Measurements from ENCODE around the gene CELF4.

CELF4 gene

GRCh38 chr18:37438417-37439180 lies 127.0 kb downstream of the CELF4 start:
- Mint-ChIP-seq H3K9me3 (no peaks in the 10 kb centered on the region), H3K27ac (no peak overlapping the region), H3K4me1 (ENCODE audit: low read depth) (no peaks in the 10 kb centered on the region), H3K27me3 (ENCODE audit: low read depth) (no peaks in the 10 kb centered on the region), H3K36me3 (ENCODE audit: low read depth) (no peaks in the 10 kb centered on the region), H3K4me3 (no peak overlapping the region)

- Mint-ChIP-seq H3K27ac (no peak overlapping the region), H3K4me3 (no peak overlapping the region), H3K36me3 (ENCODE audit: low read depth) (no peaks in the 10 kb centered on the region), H3K9me3 (no peaks in the 10 kb centered on the region), H3K4me1 (ENCODE audit: low read depth) (peaks cover 2% of the 10 kb centered on the region), H3K27me3 (ENCODE audit: low read depth) (no peaks in the 10 kb centered on the region)
Observed at GRCh38 chr18:37435996-37436395, 129.6 kb downstream of the CELF4 start.

- H3K36me3 Mint-ChIP-seq (ENCODE audit: low read depth), result no peaks in the 10 kb centered on the region
- no peak overlapping the region for H3K4me3 Mint-ChIP-seq
- H3K4me1 Mint-ChIP-seq (ENCODE audit: low read depth), result peaks cover 2% of the 10 kb centered on the region
- no peaks in the 10 kb centered on the region for H3K27me3 Mint-ChIP-seq (ENCODE audit: low read depth)
- no peak overlapping the region for H3K27ac Mint-ChIP-seq
- no peaks in the 10 kb centered on the region for H3K9me3 Mint-ChIP-seq
Observed at GRCh38 chr18:37435150-37435867, 130.3 kb downstream of the CELF4 start.

GRCh38 chr18:37434161-37434860 lies 131.3 kb downstream of the CELF4 start:
- no peak overlapping the region for H3K27ac Mint-ChIP-seq
- no peaks in the 10 kb centered on the region for H3K9me3 Mint-ChIP-seq
- H3K4me3 Mint-ChIP-seq, result no peak overlapping the region
- peaks cover 2% of the 10 kb centered on the region for H3K4me1 Mint-ChIP-seq (ENCODE audit: low read depth)
- no peaks in the 10 kb centered on the region for H3K27me3 Mint-ChIP-seq (ENCODE audit: low read depth)
- no peaks in the 10 kb centered on the region for H3K36me3 Mint-ChIP-seq (ENCODE audit: low read depth)

DNA sequence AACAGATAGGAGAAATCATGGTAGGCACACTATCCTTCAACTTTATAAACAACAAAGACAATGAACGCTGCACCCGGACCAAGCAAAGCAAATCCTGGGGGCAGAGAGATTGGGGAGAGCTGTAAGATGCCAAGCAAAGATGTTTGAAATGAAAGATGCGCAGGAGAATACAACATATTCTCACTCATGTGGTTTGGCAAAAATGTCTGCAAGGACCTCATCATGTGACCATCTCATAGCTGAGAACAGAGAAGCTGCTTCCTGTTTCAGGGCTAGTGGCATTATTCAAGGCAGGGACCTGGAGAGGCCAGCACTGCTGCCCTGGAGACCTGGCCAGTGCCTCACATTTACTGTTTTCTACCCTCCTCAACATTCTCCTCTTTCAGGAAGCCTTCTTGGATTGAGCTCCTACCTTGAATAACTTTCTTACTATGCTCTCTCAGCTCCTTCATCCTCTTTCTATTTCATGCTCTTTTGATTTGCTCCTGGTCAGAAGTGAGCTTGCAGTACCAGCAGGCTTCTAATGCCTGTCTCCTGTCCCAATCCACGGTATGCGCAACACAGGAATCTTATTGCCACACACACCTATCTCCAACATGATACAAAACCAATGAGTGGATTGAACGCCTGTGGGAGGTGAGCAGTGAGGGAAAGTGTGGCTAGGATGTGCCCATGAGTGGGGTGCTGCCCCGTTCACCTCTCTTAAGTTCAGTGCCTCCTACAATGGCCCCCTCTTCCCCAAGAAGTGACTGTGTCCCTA lies 133.0 kb downstream of the CELF4 start:
- no peak overlapping the region for H3K27ac Mint-ChIP-seq
- H3K9me3 Mint-ChIP-seq, result no peaks in the 10 kb centered on the region
- H3K36me3 Mint-ChIP-seq (ENCODE audit: low read depth), result no peaks in the 10 kb centered on the region
- no peaks in the 10 kb centered on the region for H3K27me3 Mint-ChIP-seq (ENCODE audit: low read depth)
- H3K4me3 Mint-ChIP-seq, result no peak overlapping the region
- H3K4me1 Mint-ChIP-seq (ENCODE audit: low read depth), result peaks cover 2% of the 10 kb centered on the region

DNA sequence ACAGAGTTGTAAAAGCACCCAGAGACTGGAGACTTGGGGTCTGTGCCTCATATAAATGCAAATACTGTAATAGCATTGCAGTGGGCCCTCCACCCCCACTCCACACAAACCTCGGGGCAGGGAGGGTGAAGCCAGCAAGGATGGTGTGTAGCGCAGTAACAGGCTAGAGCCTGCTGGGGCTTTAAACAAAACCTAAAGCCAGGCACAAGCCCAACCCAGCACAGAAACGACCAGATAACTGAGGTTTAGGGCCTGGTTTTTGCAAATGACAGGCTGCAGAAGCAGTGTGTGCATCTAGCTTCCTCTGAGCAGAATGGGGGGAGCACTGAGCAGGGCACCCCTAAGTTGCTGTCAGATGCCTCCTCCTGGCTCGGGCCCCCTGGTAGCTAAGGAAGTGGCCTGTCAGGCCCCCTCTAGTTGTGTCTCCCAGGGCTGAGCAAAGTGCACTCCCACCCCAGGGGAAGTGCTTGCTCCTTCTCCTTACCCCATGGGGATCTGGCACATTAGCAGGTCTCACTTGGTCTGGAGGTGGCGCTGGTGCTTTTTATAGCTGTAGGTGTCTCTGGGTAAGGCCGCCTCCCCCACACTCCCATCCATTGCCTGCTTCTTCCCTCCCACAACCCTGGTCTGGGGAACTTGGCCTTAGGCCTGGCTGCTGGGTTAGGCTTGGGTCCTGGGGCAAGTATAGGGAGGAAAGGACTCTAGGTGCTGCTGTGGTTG lies 135.1 kb downstream of the CELF4 start:
- no peaks in the 10 kb centered on the region for H3K36me3 Mint-ChIP-seq (ENCODE audit: low read depth)
- no peaks in the 10 kb centered on the region for H3K9me3 Mint-ChIP-seq
- H3K27me3 Mint-ChIP-seq (ENCODE audit: low read depth), result no peaks in the 10 kb centered on the region
- H3K4me3 Mint-ChIP-seq, result no peak overlapping the region
- no peak overlapping the region for H3K27ac Mint-ChIP-seq
- H3K4me1 Mint-ChIP-seq (ENCODE audit: low read depth), result peaks cover 2% of the 10 kb centered on the region

DNA sequence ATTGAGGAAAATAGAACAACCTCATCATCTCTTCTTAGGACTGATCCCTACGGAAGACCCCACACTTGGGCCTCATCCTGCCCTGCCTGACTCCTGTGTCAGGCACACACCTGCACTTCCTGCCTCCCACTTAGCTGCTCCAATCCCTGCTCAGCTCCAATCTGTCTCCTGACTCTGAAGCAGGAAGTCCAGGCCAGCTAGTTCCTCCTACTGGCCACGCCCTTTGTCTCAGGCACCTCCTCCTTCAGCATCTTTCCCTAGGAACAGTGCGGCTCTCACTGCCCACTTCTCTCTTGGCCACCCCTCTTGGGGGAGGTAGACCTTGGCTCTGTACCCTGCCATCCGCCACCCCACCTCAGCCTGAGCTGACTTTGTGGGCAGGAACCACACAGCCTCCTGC lies 135.8 kb downstream of the CELF4 start:
- no peak overlapping the region for H3K27ac Mint-ChIP-seq
- peaks cover 2% of the 10 kb centered on the region for H3K4me1 Mint-ChIP-seq (ENCODE audit: low read depth)
- no peak overlapping the region for H3K4me3 Mint-ChIP-seq
- H3K9me3 Mint-ChIP-seq, result no peaks in the 10 kb centered on the region
- no peaks in the 10 kb centered on the region for H3K27me3 Mint-ChIP-seq (ENCODE audit: low read depth)
- H3K36me3 Mint-ChIP-seq (ENCODE audit: low read depth), result no peaks in the 10 kb centered on the region

DNA sequence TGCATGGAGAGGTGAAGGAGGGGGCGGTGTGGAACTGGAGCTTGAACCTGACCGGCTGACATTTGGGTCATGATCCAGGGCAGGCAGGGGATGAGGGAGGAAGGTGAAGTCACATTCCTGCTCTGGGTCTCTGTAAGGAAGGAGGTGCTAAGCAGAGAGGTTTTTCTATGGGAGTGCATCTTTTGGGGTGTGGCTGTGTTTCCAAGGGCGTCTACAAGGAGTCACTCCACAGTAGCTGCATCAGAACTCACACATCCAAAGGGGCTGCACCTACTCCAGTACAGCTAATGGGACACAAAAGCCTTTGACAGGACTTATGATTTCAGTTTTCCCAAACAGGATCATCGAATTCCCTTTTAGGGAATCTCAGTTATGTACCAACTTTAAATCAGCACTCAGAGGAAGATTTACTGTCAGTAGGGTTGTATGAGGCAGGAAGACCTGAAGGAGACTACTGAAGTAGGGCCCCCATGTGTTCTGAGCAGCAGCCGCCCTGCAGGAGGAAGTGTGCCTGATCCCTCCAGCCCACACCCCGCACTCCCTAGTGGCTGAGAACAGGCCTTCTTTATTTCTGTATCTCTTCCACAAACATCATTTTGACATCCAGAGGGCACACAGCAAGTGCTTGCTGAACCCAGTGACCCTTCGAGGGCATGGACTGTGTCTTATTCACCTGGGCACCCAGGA lies 137.2 kb downstream of the CELF4 start:
- Mint-ChIP-seq H3K9me3 (no peaks in the 10 kb centered on the region), H3K4me3 (no peak overlapping the region), H3K27me3 (ENCODE audit: low read depth) (no peaks in the 10 kb centered on the region), H3K36me3 (ENCODE audit: low read depth) (no peaks in the 10 kb centered on the region), H3K4me1 (ENCODE audit: low read depth) (peaks cover 2% of the 10 kb centered on the region), H3K27ac (no peak overlapping the region)

GRCh38 chr18:37426586-37426985 lies 139.0 kb downstream of the CELF4 start:
- Mint-ChIP-seq H3K27me3 (ENCODE audit: low read depth) (no peaks in the 10 kb centered on the region), H3K9me3 (no peaks in the 10 kb centered on the region), H3K36me3 (ENCODE audit: low read depth) (no peaks in the 10 kb centered on the region), H3K4me3 (no peak overlapping the region), H3K27ac (no peak overlapping the region), H3K4me1 (ENCODE audit: low read depth) (no peaks in the 10 kb centered on the region)

DNA sequence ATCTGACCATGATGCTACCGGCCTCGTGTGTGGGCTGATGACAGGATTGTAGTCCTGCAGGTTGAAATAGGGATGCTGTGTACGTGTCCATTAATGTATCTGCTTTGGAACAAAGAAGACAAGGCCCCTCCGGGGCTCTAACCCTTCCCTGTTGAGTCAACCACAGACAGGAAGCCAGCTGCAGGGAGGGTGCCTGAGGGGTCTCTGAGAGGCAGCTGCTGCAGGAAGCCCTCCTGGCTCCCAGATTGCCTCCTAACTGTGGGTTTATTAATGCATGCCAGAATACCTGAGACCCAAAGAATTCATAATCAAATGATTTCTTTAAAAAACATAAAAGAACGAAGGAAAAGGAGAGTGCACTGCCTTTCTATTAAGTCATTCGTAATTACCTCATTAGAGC lies 140.4 kb downstream of the CELF4 start:
- no peak overlapping the region for H3K27ac Mint-ChIP-seq
- H3K4me1 Mint-ChIP-seq (ENCODE audit: low read depth), result no peaks in the 10 kb centered on the region
- H3K9me3 Mint-ChIP-seq, result no peaks in the 10 kb centered on the region
- no peak overlapping the region for H3K4me3 Mint-ChIP-seq
- no peaks in the 10 kb centered on the region for H3K36me3 Mint-ChIP-seq (ENCODE audit: low read depth)
- H3K27me3 Mint-ChIP-seq (ENCODE audit: low read depth), result no peaks in the 10 kb centered on the region

- Mint-ChIP-seq H3K4me3 (no peak overlapping the region), H3K27me3 (ENCODE audit: low read depth) (no peaks in the 10 kb centered on the region), H3K36me3 (ENCODE audit: low read depth) (no peaks in the 10 kb centered on the region), H3K27ac (no peak overlapping the region), H3K9me3 (no peaks in the 10 kb centered on the region), H3K4me1 (ENCODE audit: low read depth) (no peaks in the 10 kb centered on the region)
Observed at GRCh38 chr18:37424507-37424906, 141.1 kb downstream of the CELF4 start.

GRCh38 chr18:37422596-37422995 lies 143.0 kb downstream of the CELF4 start:
- Mint-ChIP-seq H3K27ac (no peak overlapping the region), H3K4me1 (ENCODE audit: low read depth) (no peaks in the 10 kb centered on the region), H3K9me3 (no peaks in the 10 kb centered on the region), H3K27me3 (ENCODE audit: low read depth) (no peaks in the 10 kb centered on the region), H3K36me3 (ENCODE audit: low read depth) (no peaks in the 10 kb centered on the region), H3K4me3 (no peak overlapping the region)

DNA sequence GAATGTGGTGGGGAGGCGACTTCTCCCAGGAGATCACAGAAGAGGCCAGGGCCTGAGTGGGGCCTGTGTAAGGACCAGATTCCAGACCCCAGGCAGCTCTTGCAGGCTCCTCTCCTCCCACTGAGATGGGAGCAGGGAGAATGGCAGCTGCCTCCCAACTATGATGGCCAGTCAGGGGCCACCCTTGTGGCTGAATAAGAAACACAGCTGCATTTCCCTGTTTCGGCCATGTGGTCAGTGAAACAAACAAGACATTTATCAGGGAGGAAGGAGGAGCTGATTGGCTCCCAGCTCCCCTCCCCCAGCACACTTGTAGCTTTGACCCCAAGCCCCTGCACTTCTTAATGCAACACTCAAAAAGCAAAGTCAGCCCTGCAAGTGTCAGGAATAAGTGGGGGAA lies 143.5 kb downstream of the CELF4 start:
- no peak overlapping the region for H3K4me3 Mint-ChIP-seq
- H3K36me3 Mint-ChIP-seq (ENCODE audit: low read depth), result no peaks in the 10 kb centered on the region
- no peaks in the 10 kb centered on the region for H3K4me1 Mint-ChIP-seq (ENCODE audit: low read depth)
- H3K27ac Mint-ChIP-seq, result no peak overlapping the region
- no peaks in the 10 kb centered on the region for H3K9me3 Mint-ChIP-seq
- no peaks in the 10 kb centered on the region for H3K27me3 Mint-ChIP-seq (ENCODE audit: low read depth)
